Fibroblast of lung (primary cell): ENCODE results near the gene HEBP1. TPM values are rescaled to one million over a fixed set of nuclear protein-coding genes. Genes with fewer than 3 reads are reported as not detected.

Experiments
- DNase-seq, 2 donors: peaks; one replicate each; pipeline versions ENCODE4 v3.0.0 to v3.0.0-alpha.2; 2010; ENCODE audit warnings: low read depth in 2 of 2
- H2AFZ ChIP-seq: 2 replicates; pipeline ENCODE4 v1.5.1; 2012; ENCODE audit warnings: low read length, control low read depth, inconsistent platforms
- H3K27ac ChIP-seq: 2 replicates; pipeline ENCODE4 v1.5.1; 2011; ENCODE audit warnings: low read length, control low read depth; ENCODE audit not compliant: insufficient read depth
- H3K27me3 ChIP-seq: 2 replicates; pipeline ENCODE4 v1.5.1; 2011; ENCODE audit warnings: mild to moderate bottlenecking, low read length; ENCODE audit not compliant: control insufficient read depth, insufficient read depth
- H3K36me3 ChIP-seq: 2 replicates; pipeline ENCODE4 v1.5.1; 2011; ENCODE audit warnings: low read length; ENCODE audit not compliant: control insufficient read depth, insufficient read depth
- H3K4me1 ChIP-seq: 2 replicates; pipeline ENCODE4 v1.5.1; 2011; ENCODE audit warnings: low read length; ENCODE audit not compliant: control insufficient read depth, insufficient read depth; ENCODE audit errors: extremely low read depth
- H3K4me2 ChIP-seq: 2 replicates; pipeline ENCODE4 v1.5.1; 2011; ENCODE audit warnings: low read length, control low read depth; ENCODE audit not compliant: insufficient read depth; ENCODE audit errors: extremely low read depth
- H3K4me3 ChIP-seq, 4 experiments: fragments of 200-600 bp in 1 of 4; sonication (generic) in 1 of 4; replicated peaks in 1 of 4; 2 replicates each; pipeline ENCODE4 v1.5.1; 2011 to 2016; ENCODE audit warnings: low read length in 4 of 4, low read depth in 3 of 4, mild to moderate bottlenecking in 3 of 4, control low read depth in 2 of 4, inconsistent platforms in 1 of 4, mixed read lengths in 1 of 4; ENCODE audit not compliant: insufficient read depth in 1 of 4; ENCODE audit errors: control extremely low read depth in 1 of 4
- H3K79me2 ChIP-seq: 2 replicates; pipeline ENCODE4 v1.5.1; 2012; ENCODE audit warnings: mild to moderate bottlenecking, low read length, inconsistent platforms; ENCODE audit not compliant: control insufficient read depth, insufficient read depth
- H3K9ac ChIP-seq: 2 replicates; pipeline ENCODE4 v1.5.1; 2011; ENCODE audit warnings: mild to moderate bottlenecking, low read length, control low read depth; ENCODE audit not compliant: insufficient read depth
- H3K9me3 ChIP-seq: 2 replicates; pipeline ENCODE4 v1.5.1; 2012; ENCODE audit warnings: low read depth, low read length; ENCODE audit not compliant: control insufficient read depth, insufficient read depth
- H4K20me1 ChIP-seq: 2 replicates; pipeline ENCODE4 v1.5.1; 2011; ENCODE audit warnings: low read length; ENCODE audit not compliant: control insufficient read depth, insufficient read depth; ENCODE audit errors: extremely low read depth
- CTCF ChIP-seq, 2 donors: IDR thresholded peaks in 1 of 2; conservative IDR thresholded peaks in 1 of 2; 1 replicate in 1 of 2; 2 replicates in 1 of 2; pipeline ENCODE4 v1.5.1; 2011 to 2012; ENCODE audit warnings: low read length in 2 of 2, control low read depth in 1 of 2, inconsistent platforms in 1 of 2, low read depth in 1 of 2, mild to moderate bottlenecking in 1 of 2
- EZH2 ChIP-seq: IDR thresholded peaks from 2 replicates; pipeline ENCODE4 v1.5.1; 2012; ENCODE audit warnings: low read length, control low read depth, mild to moderate bottlenecking; ENCODE audit errors: missing control alignments
- polyA plus RNA-seq, 2 donors: library from polyadenylated mRNA; depleted of rRNA in 1 of 2; stranded (reverse) in 1 of 2; unstranded in 1 of 2; fragments of >200 nt; gene quantifications; 2 replicates each; pipeline ENCODE4 v1.2.1, GENCODE V29; 2011 to 2012; ENCODE audit warnings: missing spikeins in 1 of 2
- total RNA-seq: library from RNA; depleted of rRNA; stranded (reverse); fragments of >200 nt; gene quantifications from 2 replicates; pipeline ENCODE4 v1.2.1, GENCODE V29; 2014

The HEBP1 gene
- total and polyA plus RNA-seq, 2 donors (not counting 1 experiment from before 2014, with no cell fraction given) = 33.7 to 78.2 TPM

GRCh38 chr12:12952036-12952435 lies 48.0 kb downstream of the HEBP1 start, which contains the start of gene GPRC5D:
TSS of gene GPRC5D (minus strand) at chr12:12952170. CDS start at chr12:12950384, 1,786 bp downstream.
- H3K4me3 ChIP-seq = no peak within 1 kb of the TSS
- no peak for TF ChIP-seq EZH2
- TF ChIP-seq CTCF (conservative IDR thresholded peaks at IDR 0.05 in 1 of 2, IDR thresholded peaks at IDR 0.05 in 1 of 2; ENCODE audit: low read depth in 1 of 2, low read length in 2 of 2) = no peak
- no peak within 1 kb of the TSS for H3K9ac ChIP-seq
- H3K36me3 ChIP-seq = no peaks in the 10 kb centered on the region
- no peaks in the 10 kb centered on the region for H3K4me1 ChIP-seq
- H3K9me3 ChIP-seq = no peaks in the 10 kb centered on the region
- no peak within 1 kb of the TSS for H3K4me2 ChIP-seq
- H3K27ac ChIP-seq = no peak within 1 kb of the TSS
- no peak within 1 kb of the TSS for H2AFZ ChIP-seq
- H3K27me3 ChIP-seq = no peaks in the 10 kb centered on the region
- no peak for DNase-seq
- no peaks in the 10 kb centered on the region for H3K79me2 ChIP-seq
- no peaks in the 10 kb centered on the region for H4K20me1 ChIP-seq

GRCh38 chr12:12951504-12951903 lies 48.6 kb downstream of the HEBP1 start:
- Histone ChIP-seq H2AFZ (no peak overlapping the region), H3K36me3 (no peaks in the 10 kb centered on the region), H3K79me2 (no peaks in the 10 kb centered on the region), H3K27ac (no peak overlapping the region), H4K20me1 (no peaks in the 10 kb centered on the region), H3K27me3 (no peaks in the 10 kb centered on the region), H3K4me3 (no peak overlapping the region), H3K4me1 (no peaks in the 10 kb centered on the region), H3K9ac (no peak overlapping the region), H3K9me3 (no peaks in the 10 kb centered on the region), H3K4me2 (no peak overlapping the region)
- DNase-seq = no peak
- TF ChIP-seq EZH2 = no peak
- no peak for TF ChIP-seq CTCF (conservative IDR thresholded peaks at IDR 0.05 in 1 of 2, IDR thresholded peaks at IDR 0.05 in 1 of 2; ENCODE audit: low read depth in 1 of 2, low read length in 2 of 2)

- TF ChIP-seq EZH2 (no peak), CTCF (conservative IDR thresholded peaks at IDR 0.05 in 1 of 2, IDR thresholded peaks at IDR 0.05 in 1 of 2; ENCODE audit: low read depth in 1 of 2, low read length in 2 of 2) (no peak)
- Histone ChIP-seq H3K79me2 (no peaks in the 10 kb centered on the region), H3K36me3 (no peaks in the 10 kb centered on the region), H2AFZ (no peak overlapping the region), H3K27ac (no peak overlapping the region), H3K27me3 (no peaks in the 10 kb centered on the region), H3K9me3 (no peaks in the 10 kb centered on the region), H4K20me1 (no peaks in the 10 kb centered on the region), H3K9ac (no peak overlapping the region), H3K4me1 (peaks cover 3% of the 10 kb centered on the region), H3K4me3 (no peak overlapping the region), H3K4me2 (no peak overlapping the region)
- no peak for DNase-seq
These were observed 52.2 kb downstream of the HEBP1 start for GRCh38 chr12:12947902-12948301.
